Measurements from ENCODE around the gene HEXA.

DNA sequence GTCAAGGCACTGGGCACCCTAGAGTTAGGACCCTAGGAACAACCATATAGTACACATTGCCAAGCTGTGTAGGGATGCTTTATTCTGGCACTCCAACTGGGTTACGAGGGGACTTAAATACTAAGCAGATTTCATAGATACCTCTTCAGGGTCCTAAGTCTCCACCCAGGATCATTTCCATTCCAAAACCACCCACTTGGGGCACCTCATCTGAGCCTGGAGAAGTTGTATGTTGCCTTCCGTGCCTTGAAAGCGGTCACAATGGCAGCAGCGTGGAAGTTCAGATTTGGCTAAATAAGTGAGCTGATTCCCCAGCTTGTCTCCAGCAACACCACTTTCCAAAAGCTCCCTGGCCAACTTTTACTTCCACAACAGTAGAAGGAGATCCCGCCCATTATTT is 26.9 kb upstream of the HEXA start:
- no peak for TF ChIP-seq EP300 (IDR thresholded peaks at IDR 0.05)
- TF ChIP-seq, protein P1, sequence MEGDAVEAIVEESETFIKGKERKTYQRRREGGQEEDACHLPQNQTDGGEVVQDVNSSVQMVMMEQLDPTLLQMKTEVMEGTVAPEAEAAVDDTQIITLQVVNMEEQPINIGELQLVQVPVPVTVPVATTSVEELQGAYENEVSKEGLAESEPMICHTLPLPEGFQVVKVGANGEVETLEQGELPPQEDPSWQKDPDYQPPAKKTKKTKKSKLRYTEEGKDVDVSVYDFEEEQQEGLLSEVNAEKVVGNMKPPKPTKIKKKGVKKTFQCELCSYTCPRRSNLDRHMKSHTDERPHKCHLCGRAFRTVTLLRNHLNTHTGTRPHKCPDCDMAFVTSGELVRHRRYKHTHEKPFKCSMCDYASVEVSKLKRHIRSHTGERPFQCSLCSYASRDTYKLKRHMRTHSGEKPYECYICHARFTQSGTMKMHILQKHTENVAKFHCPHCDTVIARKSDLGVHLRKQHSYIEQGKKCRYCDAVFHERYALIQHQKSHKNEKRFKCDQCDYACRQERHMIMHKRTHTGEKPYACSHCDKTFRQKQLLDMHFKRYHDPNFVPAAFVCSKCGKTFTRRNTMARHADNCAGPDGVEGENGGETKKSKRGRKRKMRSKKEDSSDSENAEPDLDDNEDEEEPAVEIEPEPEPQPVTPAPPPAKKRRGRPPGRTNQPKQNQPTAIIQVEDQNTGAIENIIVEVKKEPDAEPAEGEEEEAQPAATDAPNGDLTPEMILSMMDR (IDR thresholded peaks at IDR 0.05), result no peak
- no peak for TF ChIP-seq POLR2AphosphoS5 (IDR thresholded peaks at IDR 0.05)

Measured in esophagus muscularis mucosa (tissue), 4 donors.